ENCODE measurements around the gene ANKRD18A. TPM values are rescaled to one million over a fixed set of nuclear protein-coding genes. Genes with fewer than 3 reads are reported as not detected.

ANKRD18A gene
- polyA plus RNA-seq (ENCODE audit: insufficient read length): 5.3 TPM
- long read RNA-seq, donor 1: 0 reads
- long read RNA-seq, donor 2: 0 reads
- long read RNA-seq, donor 3: 0 reads
- long read RNA-seq, donor 4: 0 reads
- long read RNA-seq, donor 5: 0 reads
- long read RNA-seq, donor 6: 0 reads
- long read RNA-seq, donor 7: 0 reads
- long read RNA-seq, donor 8: 0 reads

- peak; percentile 82 for DNase-seq
Measured at GRCh38 chr9:38620483-38621433, at the start of gene ANKRD18A. Gene ANKRD18A, minus strand, starts transcription at chr9:38620596. Its CDS starts 311 bp downstream, at chr9:38620285.

GRCh38 chr9:38668791-38669466 is 48.5 kb upstream of the ANKRD18A start:
- no peak for DNase-seq

- no peak for DNase-seq
Measured at GRCh38 chr9:38662763-38663593, 42.6 kb upstream of the ANKRD18A start.

GRCh38 chr9:38659538-38659937 is 39.1 kb upstream of the ANKRD18A start:
- DNase-seq: no peak

- DNase-seq: no peak
Measured at GRCh38 chr9:38656896-38657295, 36.5 kb upstream of the ANKRD18A start.

- DNase-seq: no peak
Measured at GRCh38 chr9:38652486-38652885, 32.1 kb upstream of the ANKRD18A start.

- no peak for DNase-seq
Measured at GRCh38 chr9:38652044-38652443, 31.6 kb upstream of the ANKRD18A start.

- no peak for DNase-seq
Measured at GRCh38 chr9:38651400-38652042, 31.1 kb upstream of the ANKRD18A start.

- no peak for DNase-seq
Measured at GRCh38 chr9:38650564-38650963, 30.2 kb upstream of the ANKRD18A start.

- no peak for DNase-seq
Measured at GRCh38 chr9:38649731-38650363, 29.5 kb upstream of the ANKRD18A start.

- no peak for DNase-seq
Measured at GRCh38 chr9:38644601-38645000, 24.2 kb upstream of the ANKRD18A start.

GRCh38 chr9:38643815-38644173 is 23.4 kb upstream of the ANKRD18A start:
- no peak for DNase-seq

- DNase-seq: no peak
Measured at GRCh38 chr9:38642951-38643814, 22.8 kb upstream of the ANKRD18A start.

- DNase-seq: no peak
Measured at GRCh38 chr9:38641985-38642864, 21.8 kb upstream of the ANKRD18A start.

- no peak for DNase-seq
Measured at GRCh38 chr9:38641142-38641541, 20.7 kb upstream of the ANKRD18A start.

GRCh38 chr9:38639577-38639940 is 19.2 kb upstream of the ANKRD18A start:
- no peak for DNase-seq

GRCh38 chr9:38638881-38639576 is 18.6 kb upstream of the ANKRD18A start:
- DNase-seq: no peak

GRCh38 chr9:38634315-38634714 is 13.9 kb upstream of the ANKRD18A start:
- DNase-seq: no peak
